CD14-positive monocyte (primary cell): Measurements from ENCODE around the gene NHS. TPM values are rescaled to one million over a fixed set of nuclear protein-coding genes. Genes with fewer than 3 reads are reported as not detected.

Source experiments
- DNase-seq, 3 donors: peaks; one replicate each; pipeline ENCODE4 v3.0.0-alpha.2; 2011 to 2022
- H2AFZ ChIP-seq: 2 replicates; pipeline ENCODE4 v1.6.0; 2012; ENCODE audit warnings: mild to moderate bottlenecking, low read depth, low read length, inconsistent platforms; ENCODE audit not compliant: insufficient read depth, poor library complexity, severe bottlenecking
- H3K27ac ChIP-seq, 2 donors: 1 replicate in 1 of 2; 2 replicates in 1 of 2; pipeline ENCODE4 v1.5.1; 2012 to 2013; ENCODE audit warnings: low read length in 2 of 2, control low read depth in 1 of 2, inconsistent platforms in 1 of 2, low read depth in 1 of 2, mild to moderate bottlenecking in 1 of 2
- H3K27me3 ChIP-seq, 2 donors: one replicate each; pipeline versions ENCODE4 v1.6.0 to v1.6.1; 2011 to 2013; ENCODE audit warnings: low read length in 2 of 2; ENCODE audit not compliant: control insufficient read depth in 2 of 2, insufficient read depth in 2 of 2
- H3K36me3 ChIP-seq, 2 donors: replicated peaks in 1 of 2; 1 replicate in 1 of 2; 2 replicates in 1 of 2; pipeline versions ENCODE4 v1.5.1 to v1.6.1; 2012 to 2013; ENCODE audit warnings: low read length in 2 of 2, control low read depth in 1 of 2, inconsistent platforms in 1 of 2, mild to moderate bottlenecking in 1 of 2; ENCODE audit not compliant: insufficient read depth in 2 of 2, control insufficient read depth in 1 of 2
- H3K4me1 ChIP-seq, 2 donors: 1 replicate in 1 of 2; 2 replicates in 1 of 2; pipeline versions ENCODE4 v1.5.1 to v1.6.1; 2012 to 2013; ENCODE audit warnings: low read length in 2 of 2, control low read depth in 1 of 2, inconsistent platforms in 1 of 2, mild to moderate bottlenecking in 1 of 2, moderate library complexity in 1 of 2; ENCODE audit not compliant: insufficient read depth in 2 of 2, control insufficient read depth in 1 of 2
- H3K4me2 ChIP-seq: replicated peaks from 2 replicates; pipeline ENCODE3; 2012; ENCODE audit warnings: low read length, moderate library complexity, mild to moderate bottlenecking; ENCODE audit not compliant: poor library complexity, severe bottlenecking; ENCODE audit errors: extremely low read depth
- H3K4me3 ChIP-seq, 3 experiments: fragments of 200-600 bp in 1 of 3; sonication (generic) in 1 of 3; replicated peaks in 1 of 3; 1 replicate in 2 of 3; 2 replicates in 1 of 3; pipeline ENCODE4 v1.5.1; 2011 to 2013; ENCODE audit warnings: low read length in 3 of 3, mild to moderate bottlenecking in 3 of 3, control low read depth in 2 of 3, low read depth in 2 of 3, inconsistent platforms in 1 of 3, moderate library complexity in 1 of 3
- H3K79me2 ChIP-seq: 2 replicates; pipeline ENCODE4 v1.6.0; 2012; ENCODE audit warnings: mild to moderate bottlenecking, control low read depth, inconsistent platforms, low read length, moderate library complexity; ENCODE audit not compliant: insufficient read depth
- H3K9ac ChIP-seq: 2 replicates; pipeline ENCODE4 v1.6.0; 2017; ENCODE audit warnings: low read length, mild to moderate bottlenecking; ENCODE audit not compliant: insufficient read depth, poor library complexity, severe bottlenecking
- H3K9me3 ChIP-seq, 2 donors: replicated peaks in 1 of 2; 1 replicate in 1 of 2; 2 replicates in 1 of 2; pipeline versions ENCODE4 v1.5.1 to v1.6.1; 2012 to 2013; ENCODE audit warnings: low read length in 2 of 2, control low read depth in 1 of 2; ENCODE audit not compliant: control insufficient read depth in 1 of 2, insufficient read depth in 1 of 2
- H4K20me1 ChIP-seq: 2 replicates; pipeline ENCODE4 v1.6.0; 2012; ENCODE audit warnings: mild to moderate bottlenecking, low read length, control low read depth, moderate library complexity; ENCODE audit not compliant: insufficient read depth
- H3K27ac Mint-ChIP-seq, 7 donors: one replicate each; pipeline ENCODE4 v1.8.0; 2020; ENCODE audit warnings: mild to moderate bottlenecking in 7 of 7, mixed read lengths in 7 of 7, moderate library complexity in 6 of 7, inconsistent platforms in 2 of 7
- H3K27me3 Mint-ChIP-seq, 3 donors: one replicate each; pipeline ENCODE4 v1.8.0; 2021 to 2022; ENCODE audit warnings: low read depth in 3 of 3, mild to moderate bottlenecking in 3 of 3, mixed read lengths in 3 of 3, moderate library complexity in 3 of 3, inconsistent platforms in 1 of 3
- H3K36me3 Mint-ChIP-seq, 2 donors: one replicate each; pipeline ENCODE4 v1.8.0; 2020; ENCODE audit warnings: mixed read lengths in 2 of 2, inconsistent platforms in 1 of 2, mild to moderate bottlenecking in 1 of 2
- H3K4me1 Mint-ChIP-seq: one replicate; pipeline ENCODE4 v1.8.0; 2020; ENCODE audit warnings: mild to moderate bottlenecking, mixed read lengths
- H3K4me3 Mint-ChIP-seq, 2 donors: one replicate each; pipeline ENCODE4 v1.8.0; 2020; ENCODE audit warnings: mild to moderate bottlenecking in 2 of 2, mixed read lengths in 2 of 2, moderate library complexity in 1 of 2
- H3K9me3 Mint-ChIP-seq, 7 donors: one replicate each; pipeline ENCODE4 v1.8.0; 2020 to 2022; ENCODE audit warnings: mixed read lengths in 7 of 7, mild to moderate bottlenecking in 6 of 7, moderate library complexity in 6 of 7, inconsistent platforms in 2 of 7
- WGBS: methylation state at CpG from one replicate; pipeline ENCODE4 v1.1.5; 2013; ENCODE audit warnings: missing lambda C conversion rate; ENCODE audit not compliant: insufficient coverage; 5-methylcytosine and 5-hydroxymethylcytosine counted together
- intact Hi-C, 2 donors: fragments of 100-400 bp; cut with micrococcal nuclease; formaldehyde crosslinking; loops; one replicate each; pipeline versions ENCODE4 v1.15.0 to v1.15.1; 2023
- polyA plus RNA-seq, 3 donors: library from polyadenylated mRNA; depleted of rRNA in 1 of 3; unstranded in 2 of 3; stranded (reverse) in 1 of 3; fragments of 300-500 nt in 2 of 3; fragments of >200 nt in 1 of 3; fragmentation: Illumina TruSeq in 2 of 3; gene quantifications; 1 replicate in 2 of 3; 2 replicates in 1 of 3; pipeline ENCODE4 v1.2.3, GENCODE V29; 2012 to 2021
- TF ChIP-seq, protein P1 (sequence below): fragments of 200-600 bp; IDR thresholded peaks from one replicate; pipeline ENCODE4 v1.8.0; 2022; ENCODE audit warnings: antibody characterized with exemption, mild to moderate bottlenecking

The NHS gene
- polyA plus RNA-seq, 3 donors = 0.86 to 1.8 (median 1.3) TPM

DNA sequence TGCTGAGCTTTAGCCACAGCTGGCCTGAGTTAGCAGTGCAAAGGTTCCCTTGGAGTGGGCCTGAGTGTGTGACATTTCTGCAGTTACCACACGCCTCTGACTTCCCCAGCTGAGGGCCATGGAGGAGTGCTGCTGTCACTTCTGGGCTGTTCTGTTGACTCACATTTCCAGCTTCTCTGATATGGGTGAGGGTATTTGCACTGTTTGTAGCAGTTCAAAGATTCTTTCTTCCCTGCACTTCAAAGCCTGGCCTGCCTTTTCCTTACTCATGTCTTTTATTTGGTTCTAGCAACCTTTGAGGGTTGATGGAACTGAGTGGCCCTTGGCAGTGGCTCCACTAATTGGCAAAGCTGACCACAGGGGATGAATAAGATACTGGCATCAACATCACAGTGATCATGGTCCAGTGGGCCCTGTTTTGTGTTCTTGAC, 335.9 kb downstream of the NHS start:
- Histone ChIP-seq H3K9ac (no peak overlapping the region), H4K20me1 (no peaks in the 10 kb centered on the region), H3K27me3 (peaks cover 0 to 2% of the 10 kb centered on the region in 2 donors), H2AFZ (no peak overlapping the region), H3K27ac (no peak overlapping the region), H3K4me2 (no peak overlapping the region), H3K36me3 (no peaks in the 10 kb centered on the region), H3K79me2 (no peaks in the 10 kb centered on the region), H3K4me3 (no peak overlapping the region), H3K9me3 (no peaks in the 10 kb centered on the region), H3K4me1 (no peaks in the 10 kb centered on the region)
- H3K9me3 Mint-ChIP-seq = no peaks in the 10 kb centered on the region
- intact Hi-C loops = no loop called here
- peaks cover 2% of the 10 kb centered on the region for H3K4me1 Mint-ChIP-seq
- H3K27me3 Mint-ChIP-seq = peaks cover 5 to 9% (median 5%) of the 10 kb centered on the region in 3 donors
- TF ChIP-seq, protein P1, sequence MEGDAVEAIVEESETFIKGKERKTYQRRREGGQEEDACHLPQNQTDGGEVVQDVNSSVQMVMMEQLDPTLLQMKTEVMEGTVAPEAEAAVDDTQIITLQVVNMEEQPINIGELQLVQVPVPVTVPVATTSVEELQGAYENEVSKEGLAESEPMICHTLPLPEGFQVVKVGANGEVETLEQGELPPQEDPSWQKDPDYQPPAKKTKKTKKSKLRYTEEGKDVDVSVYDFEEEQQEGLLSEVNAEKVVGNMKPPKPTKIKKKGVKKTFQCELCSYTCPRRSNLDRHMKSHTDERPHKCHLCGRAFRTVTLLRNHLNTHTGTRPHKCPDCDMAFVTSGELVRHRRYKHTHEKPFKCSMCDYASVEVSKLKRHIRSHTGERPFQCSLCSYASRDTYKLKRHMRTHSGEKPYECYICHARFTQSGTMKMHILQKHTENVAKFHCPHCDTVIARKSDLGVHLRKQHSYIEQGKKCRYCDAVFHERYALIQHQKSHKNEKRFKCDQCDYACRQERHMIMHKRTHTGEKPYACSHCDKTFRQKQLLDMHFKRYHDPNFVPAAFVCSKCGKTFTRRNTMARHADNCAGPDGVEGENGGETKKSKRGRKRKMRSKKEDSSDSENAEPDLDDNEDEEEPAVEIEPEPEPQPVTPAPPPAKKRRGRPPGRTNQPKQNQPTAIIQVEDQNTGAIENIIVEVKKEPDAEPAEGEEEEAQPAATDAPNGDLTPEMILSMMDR = no peak
- no peak overlapping the region for H3K4me3 Mint-ChIP-seq
- H3K36me3 Mint-ChIP-seq = no peaks in the 10 kb centered on the region
- 60% methylated on average over 1 of the region's 1 CpG for WGBS
- no peak for DNase-seq
- H3K27ac Mint-ChIP-seq = no peak overlapping the region

DNA sequence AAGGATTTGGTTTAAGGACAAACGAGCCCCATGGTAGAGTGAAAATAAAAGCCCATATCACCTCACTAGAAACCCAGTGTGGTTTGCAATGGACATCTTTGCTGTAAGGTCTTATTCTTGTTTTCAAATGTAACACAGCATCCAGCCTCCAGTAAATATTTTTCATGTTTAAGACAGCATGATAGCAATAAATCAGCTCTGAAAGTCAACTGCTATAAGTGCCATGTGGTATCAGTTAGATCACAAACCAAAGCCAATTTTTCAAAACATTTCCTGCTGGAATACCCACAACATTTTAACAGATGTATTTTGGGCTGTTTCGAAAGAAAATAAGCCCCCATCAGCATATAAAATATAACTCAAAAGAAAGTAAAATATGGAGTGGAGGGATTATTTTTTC, 338.3 kb downstream of the NHS start:
- DNase-seq = no peak
- Histone ChIP-seq H3K4me1 (no peaks in the 10 kb centered on the region), H3K27ac (no peak overlapping the region), H4K20me1 (no peaks in the 10 kb centered on the region), H3K4me2 (no peak overlapping the region), H3K9me3 (no peaks in the 10 kb centered on the region), H3K36me3 (no peaks in the 10 kb centered on the region), H2AFZ (no peak overlapping the region), H3K27me3 (peaks cover 0 to 4% of the 10 kb centered on the region in 2 donors), H3K4me3 (no peak overlapping the region), H3K79me2 (no peaks in the 10 kb centered on the region), H3K9ac (no peak overlapping the region)
- intact Hi-C loops = no loop called here
- H3K27me3 Mint-ChIP-seq = peaks cover 1 to 4% (median 2%) of the 10 kb centered on the region in 3 donors
- no peaks in the 10 kb centered on the region for H3K36me3 Mint-ChIP-seq
- no CpG with 5 or more reads among the region's 2 CpGs for WGBS
- H3K4me1 Mint-ChIP-seq = no peaks in the 10 kb centered on the region
- peaks cover 0 to 3% (median 0%) of the 10 kb centered on the region in 7 donors for H3K9me3 Mint-ChIP-seq
- TF ChIP-seq, protein P1 = no peak
- H3K4me3 Mint-ChIP-seq = no peak overlapping the region
- no peak overlapping the region for H3K27ac Mint-ChIP-seq
